Thyroid gland (tissue), 4 donors: ENCODE measurements around the gene SBK1.

Experiments used
- POLR2A ChIP-seq, 2 donors: fragments of 450-650 bp; IDR thresholded peaks; one replicate each; pipeline ENCODE4 v1.6.1; 2017; ENCODE audit warnings: antibody characterized with exemption in 2 of 2, mild to moderate bottlenecking in 2 of 2, moderate library complexity in 1 of 2
- TF ChIP-seq, protein P1 (sequence below), 6 experiments: fragments of 200-600 bp in 3 of 6; fragments of 450-650 bp in 3 of 6; sonication (generic) in 3 of 6; IDR thresholded peaks; one replicate each; pipeline ENCODE4 v1.5.1; 2016 to 2019; ENCODE audit warnings: antibody characterized with exemption in 6 of 6, mild to moderate bottlenecking in 2 of 6, inconsistent platforms in 1 of 6, moderate library complexity in 1 of 6

DNA sequence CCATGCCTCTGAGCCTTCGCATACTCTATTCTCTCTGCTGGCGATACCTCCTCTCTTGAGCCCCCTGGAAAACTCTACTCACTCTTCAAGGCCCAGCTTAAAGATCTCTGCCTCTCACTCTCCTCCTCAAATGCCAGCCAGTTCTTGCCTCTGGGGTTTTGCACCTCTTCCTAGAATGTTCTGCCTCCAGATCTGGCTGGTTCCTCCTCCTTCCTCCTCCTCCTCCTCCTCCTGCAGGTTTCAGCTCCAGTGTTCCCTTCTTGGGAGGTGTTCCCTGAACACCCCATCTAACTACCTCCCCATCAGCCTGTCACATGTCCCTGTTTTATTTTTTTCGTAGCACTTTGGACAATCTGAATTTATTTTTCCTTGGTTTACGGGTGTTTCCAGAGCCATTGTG, 35.1 kb upstream of the SBK1 start:
- TF ChIP-seq, protein P1, sequence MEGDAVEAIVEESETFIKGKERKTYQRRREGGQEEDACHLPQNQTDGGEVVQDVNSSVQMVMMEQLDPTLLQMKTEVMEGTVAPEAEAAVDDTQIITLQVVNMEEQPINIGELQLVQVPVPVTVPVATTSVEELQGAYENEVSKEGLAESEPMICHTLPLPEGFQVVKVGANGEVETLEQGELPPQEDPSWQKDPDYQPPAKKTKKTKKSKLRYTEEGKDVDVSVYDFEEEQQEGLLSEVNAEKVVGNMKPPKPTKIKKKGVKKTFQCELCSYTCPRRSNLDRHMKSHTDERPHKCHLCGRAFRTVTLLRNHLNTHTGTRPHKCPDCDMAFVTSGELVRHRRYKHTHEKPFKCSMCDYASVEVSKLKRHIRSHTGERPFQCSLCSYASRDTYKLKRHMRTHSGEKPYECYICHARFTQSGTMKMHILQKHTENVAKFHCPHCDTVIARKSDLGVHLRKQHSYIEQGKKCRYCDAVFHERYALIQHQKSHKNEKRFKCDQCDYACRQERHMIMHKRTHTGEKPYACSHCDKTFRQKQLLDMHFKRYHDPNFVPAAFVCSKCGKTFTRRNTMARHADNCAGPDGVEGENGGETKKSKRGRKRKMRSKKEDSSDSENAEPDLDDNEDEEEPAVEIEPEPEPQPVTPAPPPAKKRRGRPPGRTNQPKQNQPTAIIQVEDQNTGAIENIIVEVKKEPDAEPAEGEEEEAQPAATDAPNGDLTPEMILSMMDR (IDR thresholded peaks at IDR 0.05): no peak
- TF ChIP-seq POLR2A (IDR thresholded peaks at IDR 0.05): no peak
